ENCODE measurements around the gene OTULINL. TPM values are rescaled to one million over a fixed set of nuclear protein-coding genes. Genes with fewer than 3 reads are reported as not detected.

The OTULINL gene
- total RNA-seq, 4 donors from 2014 or later, result 0.73 to 1.8 (median 0.96) TPM

- H3K9me3 ChIP-seq, result no peaks in the 10 kb centered on the region
- no peaks in the 10 kb centered on the region for H3K36me3 ChIP-seq
- peaks cover 3 to 5% of the 10 kb centered on the region in 2 donors for H3K4me1 ChIP-seq
- intact Hi-C loops (cut with DNase I; ENCODE audit: low total_unique reads) (loop anchor here (5.0 kb wide), 1 partner anchor 183 kb away; no protein-coding TSS in a partner anchor), in situ Hi-C loops (cut with MboI; ENCODE audit: low sequenced_read_pairs in 4 of 4) (no loop called here)
- ATAC-seq (no peak), DNase-seq (no peak)
- TF ChIP-seq POLR2A (IDR thresholded peaks at IDR 0.05), result no peak
- no peak overlapping the region for H3K27ac ChIP-seq
- peak overlapping the region in 1 of 4 donors; percentile 71 for H3K4me3 ChIP-seq
- H3K27me3 ChIP-seq, result peaks cover 15 to 32% (median 20%) of the 10 kb centered on the region in 3 donors
Observed at GRCh38 chr5:14580398-14581034, 1.1 kb upstream of the OTULINL start.

DNA sequence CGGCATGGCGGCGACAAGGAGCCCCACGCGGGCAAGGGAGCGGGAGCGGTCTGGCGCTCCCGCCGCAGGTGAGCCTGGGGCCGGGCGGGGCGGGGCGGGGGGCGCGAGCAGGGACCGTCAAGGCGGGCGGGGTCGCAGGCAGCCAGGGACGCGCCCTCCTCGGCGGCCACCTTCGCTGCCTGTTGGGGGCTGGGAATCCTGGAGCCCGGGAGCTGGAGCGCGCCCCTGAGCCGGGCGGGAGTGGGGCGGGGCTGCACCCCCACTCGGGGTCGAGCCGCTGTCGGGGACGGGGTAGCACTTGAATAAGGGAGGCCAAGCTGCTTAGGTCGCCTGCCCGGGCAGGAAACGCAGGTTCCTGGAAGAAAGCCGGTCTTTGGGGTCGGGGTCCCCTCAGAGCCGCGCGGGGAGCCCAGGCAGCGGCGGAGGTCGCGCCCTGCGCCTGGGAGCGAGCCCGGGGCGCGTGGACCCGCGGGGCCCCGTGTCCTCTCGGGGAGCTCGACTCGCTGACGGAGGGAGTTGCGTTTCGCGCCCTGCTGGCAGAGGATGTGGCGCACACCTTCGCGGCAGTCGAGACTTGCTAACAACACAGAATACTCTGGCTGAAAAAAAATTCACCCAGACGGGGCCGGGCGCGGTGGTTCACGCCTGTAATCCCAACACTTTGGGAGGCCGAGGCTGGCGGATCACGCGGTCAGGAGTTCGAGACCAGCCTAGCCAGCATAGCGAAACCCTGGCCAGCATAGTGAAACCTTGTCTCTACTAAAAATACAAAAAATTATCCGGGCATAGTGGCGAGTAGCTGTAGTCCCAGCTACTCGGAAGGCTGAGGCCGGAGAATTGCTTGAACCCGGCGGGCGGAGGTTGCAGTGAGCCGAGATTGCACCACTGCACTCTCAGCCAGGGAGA lies 552 bp downstream of the OTULINL start:
- in situ Hi-C loops (cut with MboI; ENCODE audit: low sequenced_read_pairs in 4 of 4), result no loop called here
- no peaks in the 10 kb centered on the region for H3K9me3 ChIP-seq

DNA sequence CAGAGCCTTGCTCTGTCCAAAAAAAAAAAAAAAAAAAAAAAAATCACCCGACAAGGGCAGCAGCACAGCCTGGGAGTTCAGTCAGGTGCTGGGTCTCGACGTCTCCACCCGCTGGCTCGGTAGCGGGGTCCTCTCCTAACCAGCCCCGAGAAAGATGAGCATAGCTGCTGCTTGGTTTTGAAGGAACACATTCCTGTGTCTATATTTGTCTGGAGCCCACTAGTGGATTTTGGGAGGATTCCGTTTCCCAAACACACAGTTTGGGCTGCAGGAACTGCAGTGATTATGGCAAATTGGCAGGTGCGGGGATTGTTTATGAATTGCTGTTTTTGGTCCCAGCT lies 1.2 kb downstream of the OTULINL start:
- DNase-seq, result no peak
- no peak for ATAC-seq
- no peak for TF ChIP-seq POLR2A (IDR thresholded peaks at IDR 0.05)
- TF ChIP-seq, protein P1, sequence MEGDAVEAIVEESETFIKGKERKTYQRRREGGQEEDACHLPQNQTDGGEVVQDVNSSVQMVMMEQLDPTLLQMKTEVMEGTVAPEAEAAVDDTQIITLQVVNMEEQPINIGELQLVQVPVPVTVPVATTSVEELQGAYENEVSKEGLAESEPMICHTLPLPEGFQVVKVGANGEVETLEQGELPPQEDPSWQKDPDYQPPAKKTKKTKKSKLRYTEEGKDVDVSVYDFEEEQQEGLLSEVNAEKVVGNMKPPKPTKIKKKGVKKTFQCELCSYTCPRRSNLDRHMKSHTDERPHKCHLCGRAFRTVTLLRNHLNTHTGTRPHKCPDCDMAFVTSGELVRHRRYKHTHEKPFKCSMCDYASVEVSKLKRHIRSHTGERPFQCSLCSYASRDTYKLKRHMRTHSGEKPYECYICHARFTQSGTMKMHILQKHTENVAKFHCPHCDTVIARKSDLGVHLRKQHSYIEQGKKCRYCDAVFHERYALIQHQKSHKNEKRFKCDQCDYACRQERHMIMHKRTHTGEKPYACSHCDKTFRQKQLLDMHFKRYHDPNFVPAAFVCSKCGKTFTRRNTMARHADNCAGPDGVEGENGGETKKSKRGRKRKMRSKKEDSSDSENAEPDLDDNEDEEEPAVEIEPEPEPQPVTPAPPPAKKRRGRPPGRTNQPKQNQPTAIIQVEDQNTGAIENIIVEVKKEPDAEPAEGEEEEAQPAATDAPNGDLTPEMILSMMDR (IDR thresholded peaks at IDR 0.05 in 4 of 5, conservative IDR thresholded peaks at IDR 0.05 in 1 of 5), result no peak
- Histone ChIP-seq H3K4me1 (peaks cover 3 to 5% of the 10 kb centered on the region in 2 donors), H3K4me3 (peak overlapping the region; percentile 63 to 71 (median 68)), H3K27ac (no peak overlapping the region), H3K36me3 (no peaks in the 10 kb centered on the region), H3K27me3 (peaks cover 15 to 32% (median 18%) of the 10 kb centered on the region in 3 donors), H3K9me3 (no peaks in the 10 kb centered on the region)
- intact Hi-C loops (cut with DNase I; ENCODE audit: low total_unique reads), result loop anchor here (5.0 kb wide), 1 partner anchor 185 kb away; no protein-coding TSS in a partner anchor
- in situ Hi-C loops (cut with MboI; ENCODE audit: low sequenced_read_pairs in 4 of 4), result no loop called here

More for the DNA sequence above, 552 bp downstream of the OTULINL start:
- TF ChIP-seq, protein P1 (IDR thresholded peaks at IDR 0.05 in 4 of 5, conservative IDR thresholded peaks at IDR 0.05 in 1 of 5), result no peak
- TF ChIP-seq POLR2A (IDR thresholded peaks at IDR 0.05), result no peak
- Histone ChIP-seq H3K4me1 (peaks cover 3 to 5% of the 10 kb centered on the region in 2 donors), H3K4me3 (peak overlapping the region; percentile 63 to 71 (median 68)), H3K36me3 (no peaks in the 10 kb centered on the region), H3K27me3 (peaks cover 15 to 32% (median 20%) of the 10 kb centered on the region in 3 donors), H3K27ac (no peak overlapping the region)
- intact Hi-C loops (cut with DNase I; ENCODE audit: low total_unique reads), result loop anchor here (5.0 kb wide), 1 partner anchor 185 kb away; no protein-coding TSS in a partner anchor
- DNase-seq, result peak in 1 of 2 donors; percentile 11
- peak; percentile 26 to 36 for ATAC-seq

GRCh38 chr5:14584848-14585247 lies 3.3 kb downstream of the OTULINL start:
- TF ChIP-seq, protein P1 (IDR thresholded peaks at IDR 0.05 in 4 of 5, conservative IDR thresholded peaks at IDR 0.05 in 1 of 5), result no peak
- no peak for TF ChIP-seq POLR2A (IDR thresholded peaks at IDR 0.05)
- H3K4me1 ChIP-seq, result peaks cover 3 to 5% of the 10 kb centered on the region in 2 donors

DNA sequence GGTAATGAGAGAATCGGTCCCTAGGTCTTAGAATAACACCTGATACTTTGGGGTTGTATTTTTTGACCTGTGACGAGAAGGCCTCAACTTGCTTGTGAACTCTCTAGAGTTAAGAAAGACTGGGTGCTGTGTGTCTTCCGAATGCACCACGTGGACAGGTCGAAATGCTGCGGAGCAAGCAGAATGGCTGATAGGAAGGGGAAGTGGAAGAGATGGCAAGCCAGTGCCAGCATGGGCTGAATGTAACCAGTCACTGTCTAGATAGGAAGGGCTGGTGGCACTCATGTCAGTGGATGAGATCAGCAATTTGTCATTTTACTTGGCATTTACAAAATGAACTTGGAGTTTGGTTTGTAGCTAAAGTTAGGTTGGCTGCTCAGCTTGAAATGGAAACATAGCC lies 5.6 kb downstream of the OTULINL start:
- H3K27ac ChIP-seq, result no peak overlapping the region
- no peaks in the 10 kb centered on the region for H3K9me3 ChIP-seq
- in situ Hi-C loops (cut with MboI; ENCODE audit: low sequenced_read_pairs in 4 of 4) (no loop called here), intact Hi-C loops (cut with DNase I; ENCODE audit: low total_unique reads) (no loop called here)
- TF ChIP-seq, protein P1 (IDR thresholded peaks at IDR 0.05 in 4 of 5, conservative IDR thresholded peaks at IDR 0.05 in 1 of 5), result no peak
- TF ChIP-seq POLR2A (IDR thresholded peaks at IDR 0.05), result no peak
- no peak overlapping the region for H3K4me3 ChIP-seq
- ATAC-seq (peak in 1 of 2 donors; percentile 41), DNase-seq (peak; percentile 11 to 41)
- H3K4me1 ChIP-seq, result peaks cover 0 to 3% of the 10 kb centered on the region in 2 donors
- H3K27me3 ChIP-seq, result peaks cover 0 to 2% (median 0%) of the 10 kb centered on the region in 3 donors
- H3K36me3 ChIP-seq, result no peaks in the 10 kb centered on the region

More at GRCh38 chr5:14584848-14585247, 3.3 kb downstream of the OTULINL start:
- H3K9me3 ChIP-seq, result no peaks in the 10 kb centered on the region
- intact Hi-C loops (cut with DNase I; ENCODE audit: low total_unique reads) (loop anchor here (5.0 kb wide), 1 partner anchor 188 kb away; no protein-coding TSS in a partner anchor), in situ Hi-C loops (cut with MboI; ENCODE audit: low sequenced_read_pairs in 4 of 4) (no loop called here)
- DNase-seq (no peak), ATAC-seq (no peak)
- no peak overlapping the region for H3K4me3 ChIP-seq
- H3K36me3 ChIP-seq, result no peaks in the 10 kb centered on the region
- H3K27me3 ChIP-seq, result peaks cover 0 to 20% (median 14%) of the 10 kb centered on the region in 3 donors
- no peak overlapping the region for H3K27ac ChIP-seq
